Prostate gland (tissue), 2 donors: ENCODE measurements around the gene IGF2. TPM values are rescaled to one million over a fixed set of nuclear protein-coding genes. Genes with fewer than 3 reads are reported as not detected.

ENCODE experiments used
- DNase-seq: peaks from one replicate; pipeline ENCODE4 v3.0.0-alpha.2; 2019; ENCODE audit warnings: low spot score
- H3K27ac ChIP-seq, 2 donors: fragments of 200-600 bp; sonication (generic); 2 replicates each; pipeline ENCODE4 v1.5.1; 2017 to 2019
- H3K27me3 ChIP-seq: fragments of 200-600 bp; sonication (generic); replicated peaks from 2 replicates; pipeline ENCODE4 v1.5.1; 2019; ENCODE audit not compliant: insufficient read depth
- H3K36me3 ChIP-seq, 2 donors: fragments of 200-600 bp; sonication (generic); 1 replicate in 1 of 2; 2 replicates in 1 of 2; pipeline versions ENCODE4 v1.5.1 to v1.8.1; 2017 to 2019
- H3K4me1 ChIP-seq: fragments of 200-600 bp; sonication (generic); replicated peaks from 2 replicates; pipeline ENCODE4 v1.5.1; 2019
- H3K4me3 ChIP-seq, 2 donors: fragments of 200-600 bp; sonication (generic); 2 replicates each; pipeline ENCODE4 v1.5.1; 2017 to 2019
- H3K9me3 ChIP-seq: fragments of 200-600 bp; sonication (generic); 2 replicates; pipeline ENCODE4 v1.5.1; 2017
- CTCF ChIP-seq, 4 experiments: fragments of 200-600 bp in 2 of 4; fragments of 450-650 bp in 2 of 4; sonication (generic) in 2 of 4; IDR thresholded peaks; 1 replicate in 3 of 4; 2 replicates in 1 of 4; pipeline ENCODE4 v1.5.1; 2016 to 2019; ENCODE audit warnings: antibody characterized with exemption in 4 of 4, mild to moderate bottlenecking in 2 of 4, moderate library complexity in 2 of 4
- POLR2A ChIP-seq: fragments of 450-650 bp; IDR thresholded peaks from one replicate; pipeline ENCODE4 v1.6.1; 2016; ENCODE audit warnings: antibody characterized with exemption, mild to moderate bottlenecking
- POLR2AphosphoS5 ChIP-seq: sonication (generic); formaldehyde crosslinking; IDR thresholded peaks from one replicate; pipeline ENCODE4 v1.6.1; 2017; ENCODE audit warnings: antibody characterized with exemption
- WGBS: methylation state at CpG from one replicate; pipeline ENCODE4 v1.1.5; 2018; 5-methylcytosine and 5-hydroxymethylcytosine counted together
- intact Hi-C: fragments of 100-400 bp; cut with DNase I; formaldehyde crosslinking; loops from one replicate; pipeline ENCODE4 v1.14.2; 2022
- total RNA-seq, 2 donors: library from RNA; depleted of rRNA; stranded (reverse); fragments of >200 nt; gene quantifications; one replicate each; pipeline ENCODE4 v1.1.0, GENCODE V29; 2016

The IGF2 gene
- total RNA-seq, 2 donors from 2014 or later = 4.1 to 80.7 TPM

GRCh38 chr11:2147391-2147790 lies 8.2 kb upstream of the IGF2 start:
- no peak for DNase-seq
- intact Hi-C loops = no loop called here
- H3K4me3 ChIP-seq = no peak overlapping the region
- no peaks in the 10 kb centered on the region for H3K9me3 ChIP-seq
- H3K27ac ChIP-seq = no peak overlapping the region
- H3K36me3 ChIP-seq = no peaks in the 10 kb centered on the region
- TF ChIP-seq POLR2A (no peak), POLR2AphosphoS5 (no peak), CTCF (IDR thresholded peaks at IDR 0.05) (no peak)
- peaks cover 36% of the 10 kb centered on the region for H3K27me3 ChIP-seq
- H3K4me1 ChIP-seq = no peaks in the 10 kb centered on the region
- 55% methylated on average over 8 of the region's 11 CpGs for WGBS

- intact Hi-C loops = no loop called here
- no peak for TF ChIP-seq POLR2A
- no peak for TF ChIP-seq POLR2AphosphoS5
- no peak for TF ChIP-seq CTCF (IDR thresholded peaks at IDR 0.05)
- 53% methylated on average over 19 of the region's 19 CpGs for WGBS
- no peaks in the 10 kb centered on the region for H3K4me1 ChIP-seq
- peaks cover 39% of the 10 kb centered on the region for H3K27me3 ChIP-seq
- H3K9me3 ChIP-seq = no peaks in the 10 kb centered on the region
- DNase-seq = no peak
- no peak overlapping the region for H3K27ac ChIP-seq
- H3K4me3 ChIP-seq = no peak overlapping the region
- H3K36me3 ChIP-seq = no peaks in the 10 kb centered on the region
Observed at GRCh38 chr11:2146051-2146450, 6.9 kb upstream of the IGF2 start.

DNA sequence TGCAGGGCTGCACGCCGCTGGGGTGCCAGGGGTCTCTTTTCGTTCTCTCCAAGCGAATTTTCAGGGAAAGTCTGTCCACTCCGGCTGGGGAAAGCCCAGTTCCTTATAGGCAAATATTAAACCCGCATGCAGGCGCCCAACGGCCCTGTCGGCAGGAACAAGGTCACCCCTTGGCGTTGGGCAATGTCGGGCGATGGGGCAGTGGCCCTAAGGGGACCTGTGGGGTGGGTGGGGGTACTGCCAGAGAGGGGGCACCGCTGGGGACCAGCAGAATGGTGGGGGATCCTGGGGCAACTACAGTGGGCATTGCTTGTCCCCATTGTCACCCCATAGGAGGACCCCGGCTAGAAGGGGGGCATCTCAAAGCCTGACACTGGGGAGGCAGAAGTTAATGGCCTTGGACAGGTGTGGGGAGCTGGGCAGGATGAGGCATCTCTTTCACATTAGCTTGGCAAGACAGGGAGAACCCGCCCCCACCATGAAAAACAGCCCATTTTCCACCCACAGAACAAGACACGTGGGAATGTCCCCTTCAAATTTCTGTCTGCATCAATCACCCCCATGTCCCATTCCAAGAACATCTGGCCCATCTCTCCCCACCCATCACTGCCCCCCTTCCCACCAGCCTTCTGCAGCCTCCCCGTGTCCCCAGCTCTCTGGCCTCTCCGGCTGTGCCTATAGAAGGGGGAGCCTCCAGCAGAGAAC lies 5.5 kb upstream of the IGF2 start:
- intact Hi-C loops = no loop called here
- Histone ChIP-seq H3K27ac (no peak overlapping the region), H3K27me3 (peaks cover 51% of the 10 kb centered on the region), H3K36me3 (no peaks in the 10 kb centered on the region), H3K9me3 (no peaks in the 10 kb centered on the region), H3K4me1 (no peaks in the 10 kb centered on the region), H3K4me3 (no peak overlapping the region)
- no peak for TF ChIP-seq POLR2AphosphoS5
- no peak for TF ChIP-seq POLR2A
- no peak for TF ChIP-seq CTCF (IDR thresholded peaks at IDR 0.05)
- WGBS = 16% methylated on average over 18 of the region's 18 CpGs
- no peak for DNase-seq

DNA sequence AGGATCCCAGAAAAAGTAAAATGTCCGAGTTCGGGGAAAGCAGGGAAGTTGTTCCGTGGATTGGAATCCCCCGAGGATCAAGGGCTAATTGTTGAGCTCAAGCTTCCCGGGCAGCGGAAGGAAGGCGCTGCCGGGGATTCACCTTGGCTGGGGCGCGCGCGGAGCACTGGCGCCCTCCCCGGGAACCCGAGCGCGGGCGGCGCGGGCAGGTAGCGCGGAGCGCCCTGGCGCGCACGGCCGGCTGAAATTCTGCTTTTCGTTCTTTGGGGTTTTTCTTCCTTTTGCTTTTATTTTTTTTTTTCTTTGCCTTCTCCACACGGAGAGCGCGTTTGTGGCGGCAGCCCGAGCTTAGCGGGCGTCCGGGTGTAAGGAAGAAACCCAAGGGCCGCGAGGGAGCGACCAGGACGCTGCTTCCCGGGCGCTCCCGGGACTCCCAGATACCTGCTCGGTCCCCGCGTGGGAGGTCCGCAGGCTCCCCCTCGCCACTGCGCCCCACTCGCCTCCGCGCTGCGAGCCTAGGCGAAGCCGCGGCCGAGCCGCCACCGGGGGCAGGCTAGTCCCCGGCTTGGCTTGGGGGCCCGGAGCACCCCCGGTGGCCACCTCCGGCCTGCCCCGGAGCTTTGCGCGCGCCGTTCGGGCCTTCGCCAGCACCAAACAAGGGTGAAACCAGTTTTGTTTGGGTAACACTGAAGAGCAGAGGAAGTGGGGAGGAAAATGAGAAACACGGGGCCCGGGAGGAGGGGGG lies 4.8 kb upstream of the IGF2 start:
- H3K27ac ChIP-seq = no peak overlapping the region
- TF ChIP-seq POLR2AphosphoS5 (no peak), CTCF (IDR thresholded peaks at IDR 0.05) (no peak), POLR2A (no peak)
- H3K36me3 ChIP-seq = no peaks in the 10 kb centered on the region
- WGBS = 2% methylated on average over 69 of the region's 72 CpGs
- no peaks in the 10 kb centered on the region for H3K4me1 ChIP-seq
- H3K27me3 ChIP-seq = peaks cover 51% of the 10 kb centered on the region
- intact Hi-C loops = no loop called here
- no peak for DNase-seq
- no peak overlapping the region for H3K4me3 ChIP-seq
- H3K9me3 ChIP-seq = no peaks in the 10 kb centered on the region

DNA sequence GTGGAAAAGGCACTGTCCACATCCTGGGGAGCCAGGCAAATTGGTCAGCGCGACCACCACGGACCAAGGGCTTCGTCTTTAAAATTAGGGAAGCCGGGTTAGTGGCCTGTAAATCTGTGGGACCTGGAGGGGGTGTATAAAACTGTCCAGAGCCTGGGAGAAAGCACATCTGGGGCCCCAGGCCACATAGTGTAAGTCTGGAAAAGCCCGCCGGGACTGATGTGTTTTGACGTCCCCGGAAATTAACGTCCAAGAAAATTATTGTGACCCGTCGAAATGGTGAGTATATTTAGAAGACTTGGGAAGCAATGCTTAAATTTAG lies 4.2 kb upstream of the IGF2 start:
- no peaks in the 10 kb centered on the region for H3K9me3 ChIP-seq
- intact Hi-C loops = no loop called here
- no peaks in the 10 kb centered on the region for H3K4me1 ChIP-seq
- DNase-seq = no peak
- TF ChIP-seq POLR2A = no peak
- no peak for TF ChIP-seq POLR2AphosphoS5
- no peak for TF ChIP-seq CTCF (IDR thresholded peaks at IDR 0.05)
- H3K27me3 ChIP-seq = peaks cover 47% of the 10 kb centered on the region
- no peaks in the 10 kb centered on the region for H3K36me3 ChIP-seq
- H3K27ac ChIP-seq = no peak overlapping the region
- H3K4me3 ChIP-seq = no peak overlapping the region
- WGBS = 12% methylated on average over 12 of the region's 12 CpGs
